Activated naive CD4-positive, alpha-beta T cell treated with anti-CD3 and anti-CD28 coated beads for 36 hours (primary cell): ENCODE measurements around the gene PTPN11. TPM values are rescaled to one million over a fixed set of nuclear protein-coding genes. Genes with fewer than 3 reads are reported as not detected.

Experiments
- CTCF ChIA-PET: fragments of 350-600 bp; sonication (Branson Sonifier 250); formaldehyde crosslinking; loops from one replicate; lab custom pipeline; 2021; ENCODE audit warnings: antibody characterized with exemption; lab: Charles Lee
- DNase-seq: peaks from one replicate; pipeline ENCODE4 v3.0.0-alpha.2; 2020
- H3K27ac Mint-ChIP-seq: one replicate; pipeline ENCODE4 v1.8.0; 2021; ENCODE audit warnings: mild to moderate bottlenecking, mixed read lengths
- H3K27me3 Mint-ChIP-seq: one replicate; pipeline ENCODE4 v1.8.0; 2021; ENCODE audit warnings: low read depth, mixed read lengths
- H3K36me3 Mint-ChIP-seq: one replicate; pipeline ENCODE4 v1.8.0; 2021; ENCODE audit warnings: low read depth, mixed read lengths
- H3K4me1 Mint-ChIP-seq: one replicate; pipeline ENCODE4 v1.8.0; 2021; ENCODE audit warnings: low read depth, mixed read lengths
- H3K4me3 Mint-ChIP-seq: one replicate; pipeline ENCODE4 v1.8.0; 2021; ENCODE audit warnings: mild to moderate bottlenecking, moderate library complexity, mixed read lengths
- H3K9me3 Mint-ChIP-seq: one replicate; pipeline ENCODE4 v1.8.0; 2021; ENCODE audit warnings: mixed read lengths
- intact Hi-C: fragments of 100-400 bp; cut with micrococcal nuclease; formaldehyde crosslinking; loops from one replicate; pipeline ENCODE4 v1.15.1; 2023
- total RNA-seq, 2 experiments: library from RNA; stranded (reverse); gene quantifications; one replicate each; pipeline ENCODE4 v1.2.3, GENCODE V29; 2021

Gene PTPN11
- total RNA-seq, 2 experiments from 2014 or later = 137 to 141 TPM

DNA sequence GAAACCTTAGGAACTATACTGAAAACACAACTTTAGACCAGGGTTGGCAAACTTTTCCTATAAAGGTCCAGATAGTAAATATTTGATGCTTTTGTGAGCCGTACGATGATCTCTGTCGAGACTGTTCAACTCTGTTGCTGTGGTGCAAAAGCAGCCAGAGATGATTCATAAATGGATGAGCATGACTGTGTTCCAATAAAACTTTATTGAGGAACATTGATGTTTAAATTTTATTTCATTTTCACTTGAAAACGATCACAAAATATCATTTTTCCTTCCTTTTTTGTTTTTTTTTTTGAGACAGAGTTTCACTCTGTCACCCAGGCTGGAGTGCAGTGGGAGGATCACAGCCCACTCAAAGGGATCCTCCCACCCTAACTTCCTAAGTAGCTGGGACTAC is 105.5 kb downstream of the PTPN11 start:
- Mint-ChIP-seq H3K27ac (no peak overlapping the region), H3K9me3 (no peaks in the 10 kb centered on the region), H3K36me3 (no peaks in the 10 kb centered on the region), H3K4me1 (no peaks in the 10 kb centered on the region), H3K27me3 (no peaks in the 10 kb centered on the region), H3K4me3 (no peak overlapping the region)
- intact Hi-C loops = no loop called here
- DNase-seq = no peak
- CTCF ChIA-PET = no interaction called here

DNA sequence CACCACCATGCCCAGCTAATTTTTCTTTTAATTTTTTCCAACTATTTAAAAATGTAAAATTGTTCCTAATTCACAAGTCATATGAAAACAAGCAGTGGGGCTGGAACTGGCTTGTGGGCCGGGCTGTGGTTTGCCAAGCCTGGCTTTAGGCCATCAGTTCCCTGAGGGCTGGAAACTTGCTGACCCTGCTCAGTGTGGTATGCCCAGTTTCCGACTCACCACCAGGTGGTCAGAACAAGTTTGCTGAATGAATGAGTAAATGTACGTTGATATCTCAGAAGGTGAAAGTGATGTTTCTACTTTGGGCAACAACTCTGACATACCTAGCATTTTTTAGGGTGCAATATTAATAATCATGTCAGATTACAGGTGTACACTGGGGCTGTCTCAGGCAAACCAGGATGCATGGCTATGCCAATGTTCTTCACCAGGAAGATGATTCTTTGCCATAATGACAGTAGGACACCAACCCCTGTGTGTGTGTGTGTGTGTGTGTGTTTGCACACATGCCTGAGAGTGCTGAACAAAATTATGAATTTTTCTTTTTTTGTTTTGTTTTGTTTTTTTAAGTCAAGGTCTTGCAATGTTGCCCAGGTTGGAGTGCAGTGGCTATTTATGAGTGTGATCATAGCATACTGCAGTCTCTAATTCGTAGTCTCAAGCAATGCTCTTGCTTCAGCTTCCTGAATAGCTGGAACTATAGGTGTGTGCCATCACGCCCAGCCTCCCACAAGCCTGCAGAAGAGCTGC is 106.1 kb downstream of the PTPN11 start:
- H3K27ac Mint-ChIP-seq = no peak overlapping the region
- no peak overlapping the region for H3K4me3 Mint-ChIP-seq
- no peaks in the 10 kb centered on the region for H3K27me3 Mint-ChIP-seq
- intact Hi-C loops = no loop called here
- H3K4me1 Mint-ChIP-seq = no peaks in the 10 kb centered on the region
- no peaks in the 10 kb centered on the region for H3K36me3 Mint-ChIP-seq
- CTCF ChIA-PET = no interaction called here
- no peaks in the 10 kb centered on the region for H3K9me3 Mint-ChIP-seq
- no peak for DNase-seq

DNA sequence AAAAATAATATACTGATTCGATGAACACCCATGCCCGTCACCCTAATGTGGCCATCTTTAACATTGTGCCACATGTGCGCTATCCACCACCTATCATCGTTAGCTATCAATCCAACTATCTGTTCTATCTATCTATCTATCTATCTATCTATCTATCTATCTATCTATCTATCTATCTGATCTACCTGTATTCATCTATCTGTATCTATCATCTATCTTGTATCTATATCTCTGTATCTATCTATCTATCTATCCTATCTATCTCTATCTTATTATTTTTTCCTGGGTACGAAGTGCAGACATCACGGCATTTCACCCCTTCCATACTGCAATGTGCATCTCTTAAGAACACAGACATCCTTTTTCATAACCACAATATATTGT is 106.7 kb downstream of the PTPN11 start:
- Mint-ChIP-seq H3K9me3 (no peaks in the 10 kb centered on the region), H3K27ac (no peak overlapping the region), H3K27me3 (no peaks in the 10 kb centered on the region), H3K36me3 (no peaks in the 10 kb centered on the region), H3K4me3 (no peak overlapping the region), H3K4me1 (no peaks in the 10 kb centered on the region)
- DNase-seq = no peak
- intact Hi-C loops = no loop called here
- CTCF ChIA-PET = no interaction called here

GRCh38 chr12:112527082-112527481 is 108.3 kb downstream of the PTPN11 start:
- intact Hi-C loops = no loop called here
- H3K27me3 Mint-ChIP-seq = no peaks in the 10 kb centered on the region
- H3K4me3 Mint-ChIP-seq = no peak overlapping the region
- no peak for DNase-seq
- no peaks in the 10 kb centered on the region for H3K4me1 Mint-ChIP-seq
- H3K9me3 Mint-ChIP-seq = no peaks in the 10 kb centered on the region
- no peaks in the 10 kb centered on the region for H3K36me3 Mint-ChIP-seq
- H3K27ac Mint-ChIP-seq = no peak overlapping the region
- CTCF ChIA-PET = no interaction called here

- CTCF ChIA-PET = no interaction called here
- H3K27me3 Mint-ChIP-seq = no peaks in the 10 kb centered on the region
- H3K4me1 Mint-ChIP-seq = no peaks in the 10 kb centered on the region
- intact Hi-C loops = no loop called here
- H3K36me3 Mint-ChIP-seq = no peaks in the 10 kb centered on the region
- DNase-seq = no peak
- H3K9me3 Mint-ChIP-seq = no peaks in the 10 kb centered on the region
- H3K27ac Mint-ChIP-seq = no peak overlapping the region
- no peak overlapping the region for H3K4me3 Mint-ChIP-seq
Measured at GRCh38 chr12:112527501-112527900, 108.8 kb downstream of the PTPN11 start.

DNA sequence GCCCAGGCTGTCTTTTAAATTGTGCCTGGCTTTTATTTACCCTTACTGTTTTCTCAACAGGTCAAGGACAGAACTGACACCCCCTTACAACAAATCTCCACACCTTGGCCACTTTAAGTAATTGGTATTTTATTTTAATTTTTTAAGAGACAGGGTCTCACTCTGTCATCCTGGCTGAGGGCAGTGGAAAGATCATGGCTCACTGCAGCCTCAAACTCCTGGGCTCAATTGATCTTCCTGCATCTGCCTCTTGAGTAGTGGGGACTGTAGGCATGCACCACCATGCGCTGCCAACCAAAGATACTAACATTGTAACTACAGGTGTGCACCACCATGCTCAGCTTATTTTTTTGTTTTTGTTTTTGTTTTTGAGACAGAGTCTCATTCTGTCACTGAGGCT is 109.8 kb downstream of the PTPN11 start:
- Mint-ChIP-seq H3K9me3 (no peaks in the 10 kb centered on the region), H3K4me1 (no peaks in the 10 kb centered on the region), H3K36me3 (no peaks in the 10 kb centered on the region), H3K27ac (no peak overlapping the region), H3K27me3 (no peaks in the 10 kb centered on the region), H3K4me3 (no peak overlapping the region)
- intact Hi-C loops = no loop called here
- CTCF ChIA-PET = no interaction called here
- DNase-seq = no peak

DNA sequence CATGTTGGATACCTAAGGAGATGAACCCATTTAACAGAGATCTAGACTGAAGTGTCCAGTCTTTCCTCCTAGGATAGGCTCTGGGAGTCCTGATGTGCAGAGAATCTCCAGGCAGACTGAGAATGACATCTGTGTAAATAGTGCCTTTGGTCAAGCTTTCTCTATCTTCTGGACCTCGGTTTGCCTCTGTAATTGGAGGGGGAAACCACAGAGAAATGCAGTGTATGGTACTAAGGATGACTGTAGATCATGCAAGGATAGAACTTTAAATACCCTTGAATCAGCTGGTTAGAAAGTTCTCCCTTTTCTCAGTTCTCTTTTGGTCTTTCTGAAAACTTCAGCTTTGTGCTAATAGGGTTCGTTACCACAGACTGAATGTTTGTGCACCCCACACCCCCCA is 112.2 kb downstream of the PTPN11 start:
- intact Hi-C loops = no loop called here
- CTCF ChIA-PET = no interaction called here
- H3K27me3 Mint-ChIP-seq = no peaks in the 10 kb centered on the region
- no peaks in the 10 kb centered on the region for H3K4me1 Mint-ChIP-seq
- H3K4me3 Mint-ChIP-seq = no peak overlapping the region
- no peaks in the 10 kb centered on the region for H3K9me3 Mint-ChIP-seq
- no peak for DNase-seq
- H3K27ac Mint-ChIP-seq = no peak overlapping the region
- no peaks in the 10 kb centered on the region for H3K36me3 Mint-ChIP-seq

- H3K27me3 Mint-ChIP-seq = no peaks in the 10 kb centered on the region
Measured at GRCh38 chr12:112532106-112532505, 113.4 kb downstream of the PTPN11 start.

GRCh38 chr12:112533528-112533927 is 114.8 kb downstream of the PTPN11 start:
- DNase-seq = no peak
- no peaks in the 10 kb centered on the region for H3K27me3 Mint-ChIP-seq
- no peak overlapping the region for H3K27ac Mint-ChIP-seq
- H3K9me3 Mint-ChIP-seq = no peaks in the 10 kb centered on the region
- H3K4me3 Mint-ChIP-seq = no peak overlapping the region
- no peaks in the 10 kb centered on the region for H3K36me3 Mint-ChIP-seq
- peaks cover 2% of the 10 kb centered on the region for H3K4me1 Mint-ChIP-seq
- intact Hi-C loops = no loop called here
- CTCF ChIA-PET = no interaction called here

More at GRCh38 chr12:112532106-112532505, 113.4 kb downstream of the PTPN11 start:
- H3K9me3 Mint-ChIP-seq = no peaks in the 10 kb centered on the region
- DNase-seq = no peak
- no peak overlapping the region for H3K4me3 Mint-ChIP-seq
- no peaks in the 10 kb centered on the region for H3K4me1 Mint-ChIP-seq
- no peak overlapping the region for H3K27ac Mint-ChIP-seq
- intact Hi-C loops = no loop called here
- H3K36me3 Mint-ChIP-seq = no peaks in the 10 kb centered on the region
- CTCF ChIA-PET = no interaction called here

DNA sequence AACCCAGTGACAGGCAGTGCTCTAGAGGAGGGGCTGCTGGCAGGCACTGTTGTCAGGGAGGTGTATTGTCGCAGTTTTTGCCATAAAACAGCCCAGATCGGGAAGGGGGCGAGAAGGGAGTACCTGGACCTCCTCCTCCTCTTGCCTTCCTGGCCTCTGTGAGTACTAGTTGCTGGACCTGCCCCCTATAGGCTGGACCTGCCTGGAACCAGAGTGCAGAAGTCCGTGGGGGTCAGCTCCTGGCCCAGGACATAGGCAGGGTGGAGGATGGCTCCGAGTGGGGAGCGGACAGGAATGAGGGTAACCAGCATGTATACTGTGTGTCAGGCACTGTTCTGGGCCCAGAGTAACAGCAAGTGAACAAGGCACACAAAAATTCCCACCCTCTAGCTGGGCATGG is 116.3 kb downstream of the PTPN11 start:
- intact Hi-C loops = no loop called here
- Mint-ChIP-seq H3K27ac (no peak overlapping the region), H3K9me3 (no peaks in the 10 kb centered on the region)

DNA sequence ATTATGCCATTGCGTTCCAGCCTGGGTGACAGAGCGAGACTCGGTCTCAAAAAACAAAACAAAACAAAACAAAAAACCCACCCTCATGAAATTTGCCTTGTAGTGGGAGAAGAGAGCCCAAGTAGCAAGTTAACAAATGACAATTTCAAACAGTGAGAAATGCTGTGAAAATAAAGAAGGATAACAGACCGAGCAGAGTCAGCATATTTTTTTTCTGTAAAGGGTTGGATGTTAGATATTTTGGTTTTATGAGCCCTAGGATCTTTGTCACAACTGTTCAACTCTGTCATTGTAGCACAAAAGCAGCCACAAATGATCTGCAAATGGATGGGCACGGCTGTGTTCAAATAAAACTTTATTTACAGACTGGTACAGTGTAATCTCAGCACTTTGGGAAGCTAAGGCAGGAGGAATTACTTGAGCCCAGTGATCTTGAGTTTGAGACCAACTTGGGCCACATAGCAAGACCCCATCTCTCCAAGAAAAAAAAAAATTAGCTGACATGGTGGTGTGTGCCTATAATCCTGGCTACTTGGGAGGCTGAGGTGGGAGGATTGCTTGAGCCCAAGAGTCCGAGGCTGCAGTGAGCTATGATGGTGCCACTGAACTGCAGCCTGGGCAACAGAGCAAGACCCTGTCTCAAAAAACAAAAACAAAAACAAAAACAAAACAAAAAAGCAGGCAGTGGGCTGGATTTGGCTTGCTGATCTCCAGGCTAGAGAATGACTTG is 117.1 kb downstream of the PTPN11 start:
- Mint-ChIP-seq H3K27me3 (no peaks in the 10 kb centered on the region), H3K27ac (no peak overlapping the region), H3K4me1 (peaks cover 2% of the 10 kb centered on the region), H3K4me3 (no peak overlapping the region), H3K9me3 (no peaks in the 10 kb centered on the region), H3K36me3 (no peaks in the 10 kb centered on the region)
- CTCF ChIA-PET = interaction anchor here (0.7 kb wide), 1 partner anchor 18 kb away, joined by 3 read pairs; no protein-coding TSS in a partner anchor
- intact Hi-C loops = no loop called here
- DNase-seq = no peak

More for the DNA sequence above, 116.3 kb downstream of the PTPN11 start:
- no peak for DNase-seq
- Mint-ChIP-seq H3K4me1 (peaks cover 2% of the 10 kb centered on the region), H3K27me3 (no peaks in the 10 kb centered on the region), H3K36me3 (no peaks in the 10 kb centered on the region), H3K4me3 (no peak overlapping the region)
- CTCF ChIA-PET = no interaction called here

DNA sequence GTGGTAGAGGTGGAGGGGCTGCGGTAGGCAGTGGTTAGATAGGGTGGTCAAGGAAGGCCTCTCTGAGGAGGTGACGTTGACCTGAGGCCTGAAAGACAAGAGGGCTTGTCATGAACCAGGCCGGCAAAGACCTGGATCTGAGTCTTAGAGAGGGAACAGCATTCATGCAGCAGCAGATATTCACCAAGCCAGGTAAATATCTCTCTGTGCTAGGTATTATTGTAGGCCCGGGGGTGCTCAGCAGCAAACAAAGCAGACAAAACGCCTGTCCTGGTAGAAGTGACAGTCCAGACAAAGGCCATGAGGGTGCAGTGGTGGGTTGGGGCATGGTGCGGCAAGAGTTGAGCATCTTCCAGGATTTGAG is 117.6 kb downstream of the PTPN11 start:
- peaks cover 2% of the 10 kb centered on the region for H3K4me1 Mint-ChIP-seq
- intact Hi-C loops = no loop called here
- no peak for DNase-seq
- H3K4me3 Mint-ChIP-seq = no peak overlapping the region
- H3K9me3 Mint-ChIP-seq = no peaks in the 10 kb centered on the region
- H3K27ac Mint-ChIP-seq = no peak overlapping the region
- H3K27me3 Mint-ChIP-seq = no peaks in the 10 kb centered on the region
- H3K36me3 Mint-ChIP-seq = no peaks in the 10 kb centered on the region
- CTCF ChIA-PET = interaction anchor here (0.7 kb wide), 1 partner anchor 19 kb away, joined by 3 read pairs; no protein-coding TSS in a partner anchor
